Measurements from ENCODE around the gene MYBL2.

Gene MYBL2

DNA sequence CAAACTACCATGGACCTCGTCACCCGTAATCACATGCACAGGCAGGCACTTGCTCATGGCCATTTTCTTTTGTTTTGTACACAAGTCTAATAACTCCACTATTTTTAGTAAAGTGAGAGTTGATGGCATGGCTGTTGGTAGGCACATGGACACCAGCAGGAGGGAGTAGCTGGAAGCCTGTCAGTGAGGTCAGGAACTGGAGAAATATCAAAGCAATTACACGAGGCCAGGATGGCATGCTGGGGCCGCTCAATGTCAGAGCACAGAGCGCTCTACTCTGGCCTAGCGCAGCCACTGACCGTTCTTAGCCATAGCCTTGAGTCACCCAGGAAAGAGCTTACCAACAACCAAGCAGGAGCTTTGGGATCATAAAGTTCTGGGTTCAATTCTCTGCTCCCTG is 96.0 kb downstream of the MYBL2 start:
- Histone ChIP-seq H3K27ac (ENCODE audit: extremely low read depth, low read depth, low read length) (no peak overlapping the region), H3K4me3 (ENCODE audit: low read depth, low read length) (no peak overlapping the region), H3K4me1 (ENCODE audit: control insufficient read depth, insufficient read depth, low read length) (peaks cover 2% of the 10 kb centered on the region), H3K36me3 (ENCODE audit: control insufficient read depth in 2 of 2, insufficient read depth in 1 of 2, low read length in 2 of 2) (no peaks in the 10 kb centered on the region), H3K9me3 (ENCODE audit: control insufficient read depth, insufficient read depth, low read depth, low read length) (no peaks in the 10 kb centered on the region)
- TF ChIP-seq ZNF112 (tag by site-specific recombination; IDR thresholded peaks at IDR 0.05): no peak
- no peak for TF ChIP-seq ZNF138 (tag by site-specific recombination; IDR thresholded peaks at IDR 0.05; ENCODE audit: borderline replicate concordance)
- ChIA-PET CTCF (interaction anchor here (1.1 kb wide), 1 partner anchor 81 kb away, joined by 3 read pairs; no protein-coding TSS in a partner anchor), POLR2A (no interaction called here)

DNA sequence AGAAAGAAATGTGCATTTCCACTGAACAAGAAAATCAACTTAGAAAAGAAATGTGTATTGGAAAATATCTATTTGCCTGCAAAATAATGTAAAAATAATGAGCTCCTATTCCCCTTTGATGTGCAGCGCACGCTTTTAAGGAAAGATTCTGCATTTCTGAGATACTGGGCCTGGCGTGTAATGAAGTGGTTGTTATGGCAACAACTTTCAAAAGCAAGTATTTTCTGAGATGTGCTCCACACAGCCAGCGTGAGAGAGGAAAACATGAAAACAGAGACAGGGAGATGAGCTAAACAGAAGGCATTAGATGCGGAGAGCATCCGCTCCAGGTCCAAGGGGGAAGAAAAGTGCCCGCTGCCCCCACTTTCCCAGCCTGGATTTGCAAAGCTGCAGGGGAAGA is 99.0 kb downstream of the MYBL2 start:
- Histone ChIP-seq H3K9me3 (ENCODE audit: control insufficient read depth, insufficient read depth, low read depth, low read length) (no peaks in the 10 kb centered on the region), H3K4me3 (ENCODE audit: low read depth, low read length) (no peak overlapping the region), H3K4me1 (ENCODE audit: control insufficient read depth, insufficient read depth, low read length) (peaks cover 9% of the 10 kb centered on the region), H3K36me3 (ENCODE audit: control insufficient read depth in 2 of 2, insufficient read depth in 1 of 2, low read length in 2 of 2) (no peaks in the 10 kb centered on the region), H3K27ac (ENCODE audit: extremely low read depth, low read depth, low read length) (no peak overlapping the region)
- POLR2A ChIA-PET: no interaction called here
- TF ChIP-seq ZNF16 (tag by site-specific recombination; IDR thresholded peaks at IDR 0.05; ENCODE audit: low read depth) (no peak), ZNF354C (tag by site-specific recombination; IDR thresholded peaks at IDR 0.05; ENCODE audit: borderline replicate concordance, low read depth) (no peak), ZNF521 (tag by site-specific recombination; IDR thresholded peaks at IDR 0.05) (no peak), ZNF658 (tag by site-specific recombination; IDR thresholded peaks at IDR 0.05) (no peak), KLF7 (tag by site-specific recombination; IDR thresholded peaks at IDR 0.05; ENCODE audit: borderline replicate concordance) (no peak), ZNF214 (tag by site-specific recombination; IDR thresholded peaks at IDR 0.05; ENCODE audit: borderline replicate concordance) (no peak), ZFHX2 (tag by site-specific recombination; conservative IDR thresholded peaks at IDR 0.05) (no peak), TCF7L2 (IDR thresholded peaks at IDR 0.05; ENCODE audit: borderline replicate concordance, low read depth, low read length) (no peak), ZNF629 (tag by site-specific recombination; IDR thresholded peaks at IDR 0.05) (no peak)
- TF ChIP-seq, protein P1, sequence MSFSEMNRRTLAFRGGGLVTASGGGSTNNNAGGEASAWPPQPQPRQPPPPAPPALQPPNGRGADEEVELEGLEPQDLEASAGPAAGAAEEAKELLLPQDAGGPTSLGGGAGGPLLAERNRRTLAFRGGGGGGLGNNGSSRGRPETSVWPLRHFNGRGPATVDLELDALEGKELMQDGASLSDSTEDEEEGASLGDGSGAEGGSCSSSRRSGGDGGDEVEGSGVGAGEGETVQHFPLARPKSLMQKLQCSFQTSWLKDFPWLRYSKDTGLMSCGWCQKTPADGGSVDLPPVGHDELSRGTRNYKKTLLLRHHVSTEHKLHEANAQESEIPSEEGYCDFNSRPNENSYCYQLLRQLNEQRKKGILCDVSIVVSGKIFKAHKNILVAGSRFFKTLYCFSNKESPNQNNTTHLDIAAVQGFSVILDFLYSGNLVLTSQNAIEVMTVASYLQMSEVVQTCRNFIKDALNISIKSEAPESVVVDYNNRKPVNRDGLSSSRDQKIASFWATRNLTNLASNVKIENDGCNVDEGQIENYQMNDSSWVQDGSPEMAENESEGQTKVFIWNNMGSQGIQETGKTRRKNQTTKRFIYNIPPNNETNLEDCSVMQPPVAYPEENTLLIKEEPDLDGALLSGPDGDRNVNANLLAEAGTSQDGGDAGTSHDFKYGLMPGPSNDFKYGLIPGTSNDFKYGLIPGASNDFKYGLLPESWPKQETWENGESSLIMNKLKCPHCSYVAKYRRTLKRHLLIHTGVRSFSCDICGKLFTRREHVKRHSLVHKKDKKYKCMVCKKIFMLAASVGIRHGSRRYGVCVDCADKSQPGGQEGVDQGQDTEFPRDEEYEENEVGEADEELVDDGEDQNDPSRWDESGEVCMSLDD (tag by site-specific recombination; IDR thresholded peaks at IDR 0.05): no peak
- TF ChIP-seq, protein P2, sequence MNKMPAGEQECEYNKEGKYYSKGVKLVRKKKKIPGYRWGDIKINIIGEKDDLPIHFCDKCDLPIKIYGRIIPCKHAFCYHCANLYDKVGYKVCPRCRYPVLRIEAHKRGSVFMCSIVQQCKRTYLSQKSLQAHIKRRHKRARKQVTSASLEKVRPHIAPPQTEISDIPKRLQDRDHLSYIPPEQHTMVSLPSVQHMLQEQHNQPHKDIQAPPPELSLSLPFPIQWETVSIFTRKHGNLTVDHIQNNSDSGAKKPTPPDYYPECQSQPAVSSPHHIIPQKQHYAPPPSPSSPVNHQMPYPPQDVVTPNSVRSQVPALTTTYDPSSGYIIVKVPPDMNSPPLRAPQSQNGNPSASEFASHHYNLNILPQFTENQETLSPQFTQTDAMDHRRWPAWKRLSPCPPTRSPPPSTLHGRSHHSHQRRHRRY (tag by site-specific recombination; IDR thresholded peaks at IDR 0.05): no peak
- TF ChIP-seq, protein P3, sequence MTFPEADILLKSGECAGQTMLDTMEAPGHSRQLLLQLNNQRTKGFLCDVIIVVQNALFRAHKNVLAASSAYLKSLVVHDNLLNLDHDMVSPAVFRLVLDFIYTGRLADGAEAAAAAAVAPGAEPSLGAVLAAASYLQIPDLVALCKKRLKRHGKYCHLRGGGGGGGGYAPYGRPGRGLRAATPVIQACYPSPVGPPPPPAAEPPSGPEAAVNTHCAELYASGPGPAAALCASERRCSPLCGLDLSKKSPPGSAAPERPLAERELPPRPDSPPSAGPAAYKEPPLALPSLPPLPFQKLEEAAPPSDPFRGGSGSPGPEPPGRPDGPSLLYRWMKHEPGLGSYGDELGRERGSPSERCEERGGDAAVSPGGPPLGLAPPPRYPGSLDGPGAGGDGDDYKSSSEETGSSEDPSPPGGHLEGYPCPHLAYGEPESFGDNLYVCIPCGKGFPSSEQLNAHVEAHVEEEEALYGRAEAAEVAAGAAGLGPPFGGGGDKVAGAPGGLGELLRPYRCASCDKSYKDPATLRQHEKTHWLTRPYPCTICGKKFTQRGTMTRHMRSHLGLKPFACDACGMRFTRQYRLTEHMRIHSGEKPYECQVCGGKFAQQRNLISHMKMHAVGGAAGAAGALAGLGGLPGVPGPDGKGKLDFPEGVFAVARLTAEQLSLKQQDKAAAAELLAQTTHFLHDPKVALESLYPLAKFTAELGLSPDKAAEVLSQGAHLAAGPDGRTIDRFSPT (tag by site-specific recombination; IDR thresholded peaks at IDR 0.05): no peak
- TF ChIP-seq, protein P4, sequence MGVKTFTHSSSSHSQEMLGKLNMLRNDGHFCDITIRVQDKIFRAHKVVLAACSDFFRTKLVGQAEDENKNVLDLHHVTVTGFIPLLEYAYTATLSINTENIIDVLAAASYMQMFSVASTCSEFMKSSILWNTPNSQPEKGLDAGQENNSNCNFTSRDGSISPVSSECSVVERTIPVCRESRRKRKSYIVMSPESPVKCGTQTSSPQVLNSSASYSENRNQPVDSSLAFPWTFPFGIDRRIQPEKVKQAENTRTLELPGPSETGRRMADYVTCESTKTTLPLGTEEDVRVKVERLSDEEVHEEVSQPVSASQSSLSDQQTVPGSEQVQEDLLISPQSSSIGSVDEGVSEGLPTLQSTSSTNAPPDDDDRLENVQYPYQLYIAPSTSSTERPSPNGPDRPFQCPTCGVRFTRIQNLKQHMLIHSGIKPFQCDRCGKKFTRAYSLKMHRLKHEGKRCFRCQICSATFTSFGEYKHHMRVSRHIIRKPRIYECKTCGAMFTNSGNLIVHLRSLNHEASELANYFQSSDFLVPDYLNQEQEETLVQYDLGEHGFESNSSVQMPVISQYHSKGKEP (tag by site-specific recombination; IDR thresholded peaks at IDR 0.05): no peak
- CTCF ChIA-PET: no interaction called here
